Neutrophil (primary cell): ENCODE results near the gene COL5A3.

Experiments
- H3K27ac ChIP-seq: fragments of 200-600 bp; sonication (generic); 2 replicates; pipeline ENCODE4 v1.5.1; 2016; ENCODE audit warnings: mild to moderate bottlenecking, moderate library complexity
- H3K27me3 ChIP-seq: fragments of 200-600 bp; sonication (generic); 2 replicates; pipeline ENCODE4 v1.6.0; 2016; ENCODE audit warnings: mild to moderate bottlenecking
- H3K36me3 ChIP-seq: fragments of 200-600 bp; sonication (generic); 2 replicates; pipeline ENCODE4 v1.5.1; 2017
- H3K4me1 ChIP-seq, 2 experiments: fragments of 200-600 bp in 1 of 2; sonication (generic) in 1 of 2; 1 replicate in 1 of 2; 2 replicates in 1 of 2; pipeline versions ENCODE4 v1.5.1 to v1.6.1; 2013 to 2016; ENCODE audit warnings: low read depth in 1 of 2, low read length in 1 of 2, mild to moderate bottlenecking in 1 of 2, moderate library complexity in 1 of 2; ENCODE audit not compliant: control insufficient read depth in 1 of 2, insufficient read depth in 1 of 2
- H3K4me3 ChIP-seq, 2 experiments: fragments of 200-600 bp in 1 of 2; sonication (generic) in 1 of 2; 1 replicate in 1 of 2; 2 replicates in 1 of 2; pipeline ENCODE4 v1.5.1; 2013 to 2016; ENCODE audit warnings: low read depth in 1 of 2, low read length in 1 of 2, mild to moderate bottlenecking in 1 of 2, moderate library complexity in 1 of 2
- H3K9me3 ChIP-seq: fragments of 200-600 bp; sonication (generic); 2 replicates; pipeline ENCODE4 v1.5.1; 2016
- CTCF ChIP-seq: fragments of 200-600 bp; sonication (generic); IDR thresholded peaks from 2 replicates; pipeline ENCODE4 v1.5.1; 2016; ENCODE audit warnings: antibody characterized with exemption

COL5A3 gene

GRCh38 chr19:9937001-9937411 is 73.3 kb downstream of the COL5A3 start:
- Histone ChIP-seq H3K4me3 (no peak overlapping the region), H3K9me3 (no peaks in the 10 kb centered on the region), H3K36me3 (no peaks in the 10 kb centered on the region), H3K4me1 (no peaks in the 10 kb centered on the region), H3K27me3 (peaks cover 74% of the 10 kb centered on the region), H3K27ac (no peak overlapping the region)
- TF ChIP-seq CTCF: no peak

- Histone ChIP-seq H3K27ac (no peak within 1 kb of the TSS), H3K27me3 (peaks cover 74% of the 10 kb centered on the region), H3K4me3 (no peak within 1 kb of the TSS)
Observed at GRCh38 chr19:9936326-9937000, 73.8 kb downstream of the COL5A3 start, which contains the start of gene OLFM2. OLFM2 (minus strand) TSS chr19:9936515; CDS start chr19:9936366, 149 bp downstream.

GRCh38 chr19:9935506-9936325 is 74.6 kb downstream of the COL5A3 start:
- Histone ChIP-seq H3K27me3 (peaks cover 74% of the 10 kb centered on the region), H3K9me3 (no peaks in the 10 kb centered on the region), H3K4me3 (no peak overlapping the region), H3K27ac (no peak overlapping the region), H3K36me3 (no peaks in the 10 kb centered on the region), H3K4me1 (no peaks in the 10 kb centered on the region)
- TF ChIP-seq CTCF: no peak

More at GRCh38 chr19:9936326-9937000, 73.8 kb downstream of the COL5A3 start, which contains the start of gene OLFM2:
- H3K4me1 ChIP-seq: no peaks in the 10 kb centered on the region
- H3K9me3 ChIP-seq: no peaks in the 10 kb centered on the region
- H3K36me3 ChIP-seq: no peaks in the 10 kb centered on the region
- no peak for TF ChIP-seq CTCF

- Histone ChIP-seq H3K4me1 (no peaks in the 10 kb centered on the region), H3K9me3 (no peaks in the 10 kb centered on the region), H3K36me3 (no peaks in the 10 kb centered on the region), H3K27me3 (peaks cover 67% of the 10 kb centered on the region), H3K4me3 (no peak overlapping the region), H3K27ac (no peak overlapping the region)
- peak; percentile 43 for TF ChIP-seq CTCF
Observed at GRCh38 chr19:9934132-9934950, 76.0 kb downstream of the COL5A3 start.

GRCh38 chr19:9932835-9933234 is 77.5 kb downstream of the COL5A3 start:
- no peaks in the 10 kb centered on the region for H3K9me3 ChIP-seq
- TF ChIP-seq CTCF: no peak
- no peaks in the 10 kb centered on the region for H3K4me1 ChIP-seq
- H3K27me3 ChIP-seq: peaks cover 54% of the 10 kb centered on the region
- H3K27ac ChIP-seq: no peak overlapping the region
- H3K4me3 ChIP-seq: no peak overlapping the region
- H3K36me3 ChIP-seq: no peaks in the 10 kb centered on the region
